NAMALWA (cell line): ENCODE results near the gene ANKLE1.
A peak's percentile ranks its signal among the peaks of the same experiment; 100 is the strongest.
"Not testable (repeated sequence)": the region's sequence is repeated elsewhere in the genome, so short reads cannot be mapped to it uniquely, and the experiment has no call there.

Source experiments
- DNase-seq: peaks from one replicate; pipeline ENCODE4 v3.0.0-alpha.2; 2015; ENCODE audit warnings: low spot score

ANKLE1 gene

DNA sequence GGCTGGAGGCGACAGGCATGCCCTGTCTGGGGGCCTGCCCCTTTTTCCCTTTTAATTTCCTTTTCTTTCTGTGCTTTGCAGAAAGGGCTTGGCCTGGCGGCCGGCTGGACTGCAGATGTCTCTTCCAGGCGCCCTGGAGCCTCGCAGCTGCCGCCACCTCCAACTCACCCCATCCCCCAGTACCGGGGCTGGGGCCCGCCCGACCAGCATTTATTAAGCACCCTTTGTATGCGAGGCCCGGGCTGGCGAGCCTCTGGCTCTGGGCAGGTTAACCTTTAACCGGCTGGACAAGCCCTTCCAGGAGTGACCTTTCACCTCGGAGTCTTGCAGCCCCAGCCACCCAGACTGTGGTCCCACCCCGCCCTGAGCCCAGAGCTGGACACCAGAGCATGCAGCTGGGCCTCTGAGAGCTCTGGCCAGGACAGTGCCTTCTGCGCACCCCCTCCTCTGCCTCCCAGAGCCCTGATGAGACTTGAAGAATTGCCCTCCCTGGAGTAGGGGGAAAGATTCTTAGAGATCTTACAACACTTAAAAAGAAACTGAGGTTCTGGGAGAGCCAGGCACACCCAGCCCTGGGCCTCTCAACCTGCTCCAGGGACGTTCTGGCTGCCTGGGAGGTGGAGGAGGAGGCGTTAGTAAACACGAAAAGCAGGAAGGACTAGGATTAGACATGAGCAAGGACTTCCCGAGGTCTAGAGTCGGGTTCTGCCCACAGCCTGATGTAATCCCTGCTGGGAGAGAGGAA lies 34.8 kb upstream of the ANKLE1 start:
- DNase-seq: no peak

DNA sequence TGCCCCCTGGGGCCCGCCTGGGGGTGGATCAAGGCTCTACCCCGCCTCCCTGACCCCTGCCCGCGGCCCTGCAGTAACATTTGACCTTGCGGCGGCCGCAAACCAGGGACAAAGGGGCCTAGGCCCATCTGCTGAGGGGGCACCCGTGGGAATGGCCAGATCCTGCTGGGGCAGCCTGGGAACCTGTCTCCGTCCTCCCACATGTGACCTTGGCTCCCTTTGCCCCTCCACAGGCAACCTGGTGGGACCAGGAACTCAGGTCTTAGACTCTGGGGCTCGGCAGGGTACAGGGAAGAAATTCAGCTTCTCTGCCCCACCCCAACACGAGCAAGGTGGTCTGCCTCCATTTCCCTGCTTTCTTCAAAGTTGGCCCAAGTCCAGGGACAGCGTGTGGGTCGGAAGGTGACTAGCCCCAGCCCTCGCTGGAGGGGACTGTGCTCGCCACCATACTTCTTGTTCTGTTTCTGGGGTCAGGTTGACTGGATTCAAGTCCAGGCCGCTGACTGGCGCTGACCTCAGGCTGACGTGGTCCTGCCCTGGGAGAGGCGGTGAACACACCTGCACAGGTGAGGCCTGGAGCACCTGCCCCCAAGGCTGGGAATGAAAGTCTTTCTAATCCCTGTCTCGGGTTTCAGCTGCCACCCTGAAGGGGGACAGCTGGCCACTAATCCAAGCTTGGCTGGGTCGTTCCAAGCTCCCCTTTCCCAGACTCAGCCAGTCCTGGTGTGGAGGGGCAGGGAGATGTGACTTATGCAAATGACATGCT lies 33.5 kb upstream of the ANKLE1 start:
- DNase-seq: no peak

GRCh38 chr19:17249887-17250548 lies 31.7 kb upstream of the ANKLE1 start:
- DNase-seq: no peak

- no peak for DNase-seq
Observed at GRCh38 chr19:17254636-17255035, 27.1 kb upstream of the ANKLE1 start.

DNA sequence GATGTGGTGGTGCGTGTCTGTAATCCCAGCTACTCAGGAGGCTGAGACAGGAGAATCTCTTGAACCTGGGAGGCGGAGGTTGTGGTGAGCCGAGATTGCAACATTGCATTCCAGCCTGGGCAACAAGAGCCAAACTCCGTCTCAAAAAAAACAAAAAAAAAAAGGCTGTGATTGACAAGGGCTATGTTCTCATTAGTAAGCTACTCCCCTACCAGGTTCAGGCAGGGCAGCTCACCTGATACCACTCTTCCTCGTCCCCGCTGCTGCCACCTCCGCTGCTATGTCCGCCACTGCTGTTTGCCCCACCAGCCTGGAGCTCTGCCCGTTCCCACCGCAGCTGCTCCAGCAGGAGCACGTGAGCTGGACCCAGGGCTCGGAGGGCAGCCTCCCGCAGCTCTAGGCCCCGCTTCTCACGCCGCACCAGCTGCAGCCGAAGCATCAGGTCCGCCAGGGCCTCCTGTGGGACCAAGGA lies 26.5 kb upstream of the ANKLE1 start:
- no peak for DNase-seq

- DNase-seq: no peak
Observed at GRCh38 chr19:17256130-17256529, 25.6 kb upstream of the ANKLE1 start.

DNA sequence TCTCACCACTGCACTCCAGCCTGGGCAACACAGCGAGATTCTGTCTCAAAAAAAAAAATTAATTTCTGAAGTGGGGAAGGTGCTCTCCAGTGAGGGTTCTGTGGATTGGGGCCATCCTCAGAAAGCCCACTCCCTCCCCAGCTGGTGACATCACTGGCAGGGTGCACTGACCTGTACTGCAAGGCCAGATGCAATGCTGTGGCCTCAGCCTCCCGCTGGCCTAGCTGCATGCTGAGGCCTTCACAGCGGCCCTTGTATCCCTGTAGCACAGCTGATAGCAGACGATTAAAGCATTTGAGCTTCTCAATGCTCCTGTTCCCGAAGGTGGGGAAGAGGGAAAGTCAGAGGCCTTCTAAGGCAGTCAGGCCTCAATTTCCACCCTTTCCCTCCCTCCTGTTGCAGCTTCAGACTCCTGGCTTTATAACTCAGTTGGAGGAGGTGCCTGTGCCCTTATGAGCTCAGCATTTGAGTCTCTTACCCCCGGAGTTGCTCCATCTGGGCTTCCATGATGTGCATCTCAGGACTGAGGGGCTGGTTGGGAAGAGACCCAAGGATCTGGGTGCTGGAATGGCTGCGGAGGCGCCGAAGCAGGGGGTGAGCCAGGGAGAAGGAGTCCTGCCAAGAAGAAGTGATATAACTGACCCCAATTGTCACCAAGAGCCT lies 22.5 kb upstream of the ANKLE1 start:
- no peak for DNase-seq

GRCh38 chr19:17259934-17260333 lies 21.8 kb upstream of the ANKLE1 start:
- DNase-seq: no peak

- DNase-seq: peak; percentile 96
Observed at GRCh38 chr19:17260842-17261325, 20.8 kb upstream of the ANKLE1 start.

GRCh38 chr19:17262557-17262956 lies 19.1 kb upstream of the ANKLE1 start:
- DNase-seq: no peak

- DNase-seq: no peak
Observed at GRCh38 chr19:17263712-17264640, 17.7 kb upstream of the ANKLE1 start.

DNA sequence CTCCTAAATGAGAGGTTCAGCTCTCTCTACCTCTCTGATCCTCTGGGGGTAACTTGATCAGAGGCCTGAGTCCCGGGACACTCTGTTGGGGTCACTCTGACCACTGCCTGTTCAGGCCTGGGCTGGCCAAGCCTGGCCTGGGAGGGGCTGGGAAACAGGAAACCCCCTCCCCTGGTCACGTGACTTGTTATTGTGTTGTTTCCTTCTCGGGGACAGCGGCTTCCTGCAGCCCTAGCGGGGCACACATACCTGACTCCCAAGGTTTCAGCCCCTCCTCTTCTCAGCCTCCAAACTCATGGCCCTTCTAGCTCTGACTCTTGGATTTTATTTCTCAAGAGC lies 17.1 kb upstream of the ANKLE1 start, which contains the start of gene USHBP1:
USHBP1 (minus strand) TSS at position 105 of the 339 bp plus-strand sequence. CDS start 446 bp downstream, outside the sequence.
- no peak for DNase-seq

- DNase-seq: no peak
Observed at GRCh38 chr19:17266026-17266425, 15.7 kb upstream of the ANKLE1 start.

DNA sequence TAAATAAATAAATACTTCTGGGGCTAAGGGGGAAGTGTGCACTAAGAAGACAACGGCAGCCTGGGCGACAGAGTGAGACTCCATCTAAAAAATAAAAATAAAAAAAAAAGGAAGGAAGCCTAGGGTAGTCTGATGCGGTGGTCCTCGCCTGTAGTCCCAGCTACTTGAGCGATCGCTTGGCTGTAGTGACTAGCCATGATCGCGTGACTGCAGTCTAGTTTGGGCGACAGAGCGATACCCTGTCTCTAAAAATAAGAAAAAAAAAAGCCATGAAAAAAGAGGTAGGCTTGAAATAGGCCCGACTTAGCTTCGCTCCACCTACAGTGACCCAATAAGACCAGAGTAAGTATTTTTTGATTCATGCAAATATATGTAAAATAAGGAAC lies 15.1 kb upstream of the ANKLE1 start:
- no peak for DNase-seq

- DNase-seq: peak; percentile 100
Observed at GRCh38 chr19:17266975-17267788, 14.5 kb upstream of the ANKLE1 start, which contains the start of gene BABAM1. Gene BABAM1 (plus strand): TSS chr19:17267443. CDS start chr19:17268807, 1,364 bp downstream.

- no peak for DNase-seq
Observed at GRCh38 chr19:17268754-17269153, 12.9 kb upstream of the ANKLE1 start.

- not testable (repeated sequence) for DNase-seq
Observed at GRCh38 chr19:17274892-17275291, 6.8 kb upstream of the ANKLE1 start.

GRCh38 chr19:17275441-17276175 lies 6.1 kb upstream of the ANKLE1 start:
- DNase-seq: no peak

DNA sequence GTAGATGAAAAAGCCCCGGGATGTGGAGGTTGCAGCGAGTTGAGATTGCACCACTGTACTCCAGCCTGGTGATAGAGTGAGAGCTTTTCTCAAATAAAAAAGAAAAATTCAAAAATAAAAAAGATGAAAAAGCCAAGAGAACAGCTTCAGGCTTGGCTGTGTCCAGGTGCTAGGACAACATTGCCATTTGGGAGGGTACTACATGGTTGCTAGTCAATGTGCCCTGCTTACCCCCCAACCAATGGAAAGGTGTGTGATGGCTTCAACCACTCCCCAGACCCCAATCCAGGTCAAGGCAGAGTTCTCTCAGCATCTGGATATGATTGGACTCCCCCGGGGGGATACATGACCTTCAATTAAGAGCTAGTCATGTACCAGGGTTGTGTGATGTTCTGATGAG lies 2.3 kb upstream of the ANKLE1 start:
- no peak for DNase-seq
